HCT116 (cell line): ENCODE measurements around the gene CYSRT1. TPM values are rescaled to one million over a fixed set of nuclear protein-coding genes. Genes with fewer than 3 reads are reported as not detected.
A peak's percentile ranks its signal among the peaks of the same experiment; 100 is the strongest.
"Not testable (repeated sequence)": the region's sequence is repeated elsewhere in the genome, so short reads cannot be mapped to it uniquely, and the experiment has no call there.

Experiments used
- ATAC-seq: fragments of 200-7000 bp; cut with Tn5 transposase; 2 replicates; pipeline ENCODE4 v1.9.1; 2020; ENCODE audit warnings: mild to moderate bottlenecking, moderate library complexity
- BruUV-seq: library from RNA; stranded (reverse); fragments of 400-500 nt; replicated peaks from 2 replicates; lab custom pipeline; 2021; lab: Mats Ljungman, UMichigan
- CTCF ChIA-PET: fragments of 300-600 bp; sonication (Branson Sonifier 250); formaldehyde crosslinking; loops from one replicate; lab custom pipeline; 2021; ENCODE audit warnings: antibody characterized with exemption; lab: Charles Lee
- POLR2A ChIA-PET: fragments of 300-600, 350-600 bp; sonication (Branson Sonifier 250); formaldehyde crosslinking; loops from one replicate; lab custom pipeline; 2021; ENCODE audit warnings: antibody characterized with exemption; lab: Charles Lee
- RAD21 ChIA-PET, 2 experiments: fragments of 300-600 bp; sonication (Branson Sonifier 250); formaldehyde crosslinking; loops; one replicate each; lab custom pipeline; 2023; ENCODE audit warnings: low total read pairs in 2 of 2; ENCODE audit not compliant: uncharacterized antibody in 2 of 2, unreplicated experiment in 2 of 2, low non-redundant PET in 1 of 2; lab: Charles Lee
- DNase-seq: peaks from one replicate; pipeline ENCODE4 v3.0.0-alpha.2; 2010; ENCODE audit warnings: low read depth, low spot score
- H2AFZ ChIP-seq: fragments of 200-600 bp; shearing (Covaris generic), sonication (generic); 2 replicates; pipeline ENCODE4 v1.6.1; 2017; ENCODE audit warnings: low read depth, mixed run types, mixed read lengths, antibody characterized with exemption, low read length; ENCODE audit not compliant: poor library complexity, severe bottlenecking
- H3K27ac ChIP-seq: 2 replicates; pipeline ENCODE4 v1.5.1; 2012; ENCODE audit warnings: low read depth, low read length
- H3K27me3 ChIP-seq: fragments of 200-600 bp; sonication (generic); 2 replicates; pipeline ENCODE4 v1.6.1; 2016; ENCODE audit warnings: mixed run types, low read length, mixed read lengths; ENCODE audit not compliant: insufficient read depth
- H3K36me3 ChIP-seq, 2 experiments: fragments of 200-500 bp in 1 of 2; fragments of 200-600 bp in 1 of 2; sonication (Bioruptor generic) in 1 of 2; sonication (generic) in 1 of 2; 2 replicates each; pipeline versions ENCODE4 v1.5.1 to v1.6.1; 2014 to 2016; ENCODE audit warnings: low read length in 2 of 2, inconsistent platforms in 1 of 2, mixed read lengths in 1 of 2, mixed run types in 1 of 2; ENCODE audit not compliant: insufficient read depth in 2 of 2, control insufficient read depth in 1 of 2
- H3K4me1 ChIP-seq, 2 experiments: fragments of 200-600 bp in 1 of 2; sonication (generic) in 1 of 2; 2 replicates each; pipeline versions ENCODE4 v1.5.1 to v1.6.1; 2012 to 2017; ENCODE audit warnings: low read length in 2 of 2, inconsistent platforms in 1 of 2, mild to moderate bottlenecking in 1 of 2, mixed read lengths in 1 of 2, mixed run types in 1 of 2, moderate library complexity in 1 of 2; ENCODE audit not compliant: insufficient read depth in 2 of 2, control insufficient read depth in 1 of 2
- H3K4me2 ChIP-seq: fragments of 200-600 bp; sonication (generic); 2 replicates; pipeline ENCODE4 v1.6.1; 2017; ENCODE audit warnings: mixed run types, low read length, mixed read lengths
- H3K4me3 ChIP-seq, 2 experiments: fragments of 200-600 bp in 1 of 2; sonication (generic) in 1 of 2; replicated peaks in 1 of 2; 2 replicates each; pipeline ENCODE4 v1.5.1; 2011 to 2016; ENCODE audit warnings: low read length in 2 of 2, control low read depth in 1 of 2, low read depth in 1 of 2, mild to moderate bottlenecking in 1 of 2, mixed read lengths in 1 of 2, mixed run types in 1 of 2
- H3K79me2 ChIP-seq: fragments of 200-600 bp; sonication (generic); 2 replicates; pipeline ENCODE4 v1.6.1; 2017; ENCODE audit warnings: mild to moderate bottlenecking, mixed run types, low read length, moderate library complexity, mixed read lengths; ENCODE audit not compliant: insufficient read depth
- H3K9ac ChIP-seq: fragments of 200-600 bp; sonication (generic); 2 replicates; pipeline ENCODE4 v1.6.1; 2016; ENCODE audit warnings: low read length, mixed read lengths
- H3K9me2 ChIP-seq: fragments of 200-600 bp; sonication (generic), shearing (Covaris generic); 2 replicates; pipeline ENCODE4 v1.6.1; 2017; ENCODE audit warnings: mixed run types, mild to moderate bottlenecking, moderate library complexity; ENCODE audit not compliant: insufficient read depth
- H3K9me3 ChIP-seq, 2 experiments: fragments of 200-500 bp in 1 of 2; fragments of 200-600 bp in 1 of 2; sonication (Bioruptor generic) in 1 of 2; sonication (generic) in 1 of 2; 2 replicates each; pipeline ENCODE4 v1.6.1; 2014 to 2017; ENCODE audit warnings: low read length in 2 of 2, mixed read lengths in 2 of 2, inconsistent platforms in 1 of 2, low read depth in 1 of 2, mild to moderate bottlenecking in 1 of 2, mixed run types in 1 of 2, moderate library complexity in 1 of 2; ENCODE audit not compliant: control insufficient read depth in 1 of 2, insufficient read depth in 1 of 2
- H4K20me1 ChIP-seq: fragments of 200-600 bp; sonication (generic), shearing (Covaris generic); 2 replicates; pipeline ENCODE4 v1.6.1; 2017; ENCODE audit warnings: mixed run types, mild to moderate bottlenecking, moderate library complexity; ENCODE audit not compliant: insufficient read depth
- EZH2 ChIP-seq: fragments of 200-600 bp; sonication (generic); IDR thresholded peaks from 2 replicates; pipeline ENCODE4 v1.6.1; 2017; ENCODE audit warnings: antibody characterized with exemption, mixed run types
- EZH2phosphoT487 ChIP-seq: fragments of 200-600 bp; IDR thresholded peaks from 2 replicates; pipeline ENCODE4 v1.6.1; 2018; ENCODE audit warnings: antibody characterized with exemption, borderline replicate concordance
- FOSL1 ChIP-seq: IDR thresholded peaks from 2 replicates; pipeline ENCODE4 v1.6.1; 2012; ENCODE audit warnings: low read depth
- POLR2A ChIP-seq: IDR thresholded peaks from 2 replicates; pipeline ENCODE4 v1.7.0; 2011; ENCODE audit warnings: borderline replicate concordance; ENCODE audit not compliant: insufficient read depth, insufficient read length; ENCODE audit errors: extremely low read depth
- POLR2AphosphoS5 ChIP-seq: IDR thresholded peaks from 2 replicates; pipeline ENCODE4 v1.6.1; 2011; ENCODE audit warnings: mild to moderate bottlenecking, low read depth, low read length, moderate library complexity
- RAD21 ChIP-seq: IDR thresholded peaks from 2 replicates; pipeline ENCODE4 v1.6.1; 2012; ENCODE audit warnings: low read depth, mild to moderate bottlenecking
- SRF ChIP-seq: IDR thresholded peaks from 2 replicates; pipeline ENCODE4 v1.6.1; 2012; ENCODE audit warnings: low read depth
- TCF7L2 ChIP-seq: IDR thresholded peaks from 2 replicates; pipeline ENCODE4 v1.7.0; 2011; ENCODE audit warnings: borderline replicate concordance, inconsistent platforms; ENCODE audit not compliant: insufficient read depth, insufficient read length; ENCODE audit errors: extremely low read depth
- ZFX ChIP-seq: fragments of 450-650 bp; IDR thresholded peaks from 2 replicates; pipeline ENCODE4 v1.6.1; 2017
- intact Hi-C: fragments of 100-400 bp; cut with micrococcal nuclease; formaldehyde crosslinking; loops from 2 replicates; pipeline ENCODE4 v1.10.0; 2022
- total RNA-seq: library from RNA; stranded (reverse); gene quantifications from one replicate; pipeline ENCODE4 v1.2.1, GENCODE V29; 2021; ENCODE audit not compliant: unreplicated experiment
- TF ChIP-seq, protein P1 (sequence below): IDR thresholded peaks from 2 replicates; pipeline ENCODE4 v1.6.1; 2012

The CYSRT1 gene
- total RNA-seq, 1 experiment from 2014 or later, result 4.3 TPM

DNA sequence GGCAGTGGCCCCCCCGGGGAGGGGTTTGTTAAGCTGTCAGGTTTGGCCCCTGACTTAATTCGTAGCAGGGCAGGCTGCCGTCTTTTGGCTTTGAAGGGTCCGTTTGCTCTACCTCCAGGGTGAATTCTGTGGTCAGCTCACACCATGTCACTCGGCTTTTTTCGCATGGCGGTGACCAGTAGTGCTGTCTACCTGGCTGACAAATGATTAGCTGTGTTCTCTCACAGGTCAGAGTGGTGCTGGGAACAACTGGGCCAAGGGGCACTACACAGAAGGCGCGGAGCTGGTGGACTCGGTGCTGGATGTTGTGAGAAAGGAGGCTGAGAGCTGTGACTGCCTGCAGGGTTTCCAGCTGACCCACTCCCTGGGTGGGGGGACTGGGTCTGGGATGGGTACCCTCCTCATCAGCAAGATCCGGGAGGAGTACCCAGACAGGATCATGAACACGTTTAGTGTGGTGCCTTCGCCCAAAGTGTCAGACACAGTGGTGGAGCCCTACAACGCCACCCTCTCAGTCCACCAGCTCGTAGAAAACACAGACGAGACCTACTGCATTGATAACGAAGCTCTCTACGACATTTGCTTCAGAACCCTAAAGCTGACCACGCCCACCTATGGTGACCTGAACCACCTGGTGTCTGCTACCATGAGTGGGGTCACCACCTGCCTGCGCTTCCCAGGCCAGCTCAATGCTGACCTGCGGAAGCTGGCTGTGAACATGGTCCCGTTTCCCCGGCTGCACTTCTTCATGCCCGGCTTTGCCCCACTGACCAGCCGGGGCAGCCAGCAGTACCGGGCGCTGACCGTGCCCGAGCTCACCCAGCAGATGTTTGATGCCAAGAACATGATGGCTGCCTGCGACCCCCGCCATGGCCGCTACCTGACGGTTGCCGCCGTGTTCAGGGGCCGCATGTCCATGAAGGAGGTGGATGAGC is 17.6 kb downstream of the CYSRT1 start:
- intact Hi-C loops, result no loop called here
- POLR2A ChIA-PET, result interaction anchor here (0.7 to 1.7 kb wide), 9 partner anchors 10 to 166 kb away, joined by 3 to 13 read pairs (median 3); partner anchors contain the start of genes NELFB, RNF224, TPRN and UAP1L1
- ATAC-seq, result no peak
- peak overlapping the region; percentile 85 to 96 for H3K4me3 ChIP-seq
- no peak for DNase-seq
- RAD21 ChIA-PET, result interaction anchor here in 1 of 2 experiments (0.6 kb wide), 1 partner anchor 44 kb away, joined by 4 read pairs; no protein-coding TSS in a partner anchor
- CTCF ChIA-PET, result interaction anchor here (0.6 kb wide), 1 partner anchor 18 kb away, joined by 4 read pairs; no protein-coding TSS in a partner anchor
- peak overlapping the region; percentile 98 for H3K4me2 ChIP-seq
- peaks cover 21 to 46% of the 10 kb centered on the region in 2 experiments for H3K4me1 ChIP-seq
- peak overlapping the region; percentile 93 for H3K9ac ChIP-seq
- no peaks in the 10 kb centered on the region for H3K9me3 ChIP-seq
- peaks cover 11 to 21% of the 10 kb centered on the region in 2 experiments for H3K36me3 ChIP-seq
- TF ChIP-seq ZFX (no peak), SRF (no peak), POLR2A (no peak), RAD21 (no peak), TCF7L2 (no peak), POLR2AphosphoS5 (no peak), FOSL1 (no peak), EZH2 (no peak), EZH2phosphoT487 (no peak)
- TF ChIP-seq, protein P1, sequence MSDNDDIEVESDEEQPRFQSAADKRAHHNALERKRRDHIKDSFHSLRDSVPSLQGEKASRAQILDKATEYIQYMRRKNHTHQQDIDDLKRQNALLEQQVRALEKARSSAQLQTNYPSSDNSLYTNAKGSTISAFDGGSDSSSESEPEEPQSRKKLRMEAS, result no peak
- no peak overlapping the region for H2AFZ ChIP-seq
- no TSS peak for BruUV-seq
- no peaks in the 10 kb centered on the region for H3K27me3 ChIP-seq
- H3K27ac ChIP-seq, result peak overlapping the region; percentile 96
- H3K9me2 ChIP-seq, result no peaks in the 10 kb centered on the region
- peaks cover 21% of the 10 kb centered on the region; the same call in 1 of the 2 replicates for H4K20me1 ChIP-seq
- H3K79me2 ChIP-seq, result peaks cover 40% of the 10 kb centered on the region

DNA sequence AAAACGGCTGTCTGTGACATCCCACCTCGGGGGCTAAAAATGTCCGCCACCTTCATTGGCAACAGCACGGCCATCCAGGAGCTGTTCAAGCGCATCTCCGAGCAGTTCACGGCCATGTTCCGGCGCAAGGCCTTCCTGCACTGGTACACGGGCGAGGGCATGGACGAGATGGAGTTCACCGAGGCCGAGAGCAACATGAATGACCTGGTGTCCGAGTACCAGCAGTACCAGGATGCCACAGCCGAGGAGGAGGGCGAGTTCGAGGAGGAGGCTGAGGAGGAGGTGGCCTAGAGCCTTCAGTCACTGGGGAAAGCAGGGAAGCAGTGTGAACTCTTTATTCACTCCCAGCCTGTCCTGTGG is 18.3 kb downstream of the CYSRT1 start:
- H3K9ac ChIP-seq, H3K9me2 ChIP-seq, DNase-seq, H3K9me3 ChIP-seq, ATAC-seq, BruUV-seq, H2AFZ ChIP-seq, RAD21 ChIA-PET, intact Hi-C loops, CTCF ChIA-PET, H3K4me3 ChIP-seq, H3K27me3 ChIP-seq: not testable (repeated sequence)
- H3K27ac ChIP-seq, result peak overlapping the region; percentile 11; the same call in 1 of the 2 replicates
- peaks cover 11 to 21% of the 10 kb centered on the region in 2 experiments for H3K36me3 ChIP-seq
- peaks cover 15 to 39% of the 10 kb centered on the region in 2 experiments for H3K4me1 ChIP-seq
- 0 out of 2 replicates have a peak overlapping the region, but pooled peaks have one; percentile 10 for H3K4me2 ChIP-seq
- H4K20me1 ChIP-seq, result peaks cover 21% of the 10 kb centered on the region; the same call in 1 of the 2 replicates
- H3K79me2 ChIP-seq, result peaks cover 40% of the 10 kb centered on the region
- POLR2A ChIA-PET, result interaction anchor here (1.1 to 1.7 kb wide), 4 partner anchors 11 to 54 kb away, joined by 3 to 13 read pairs (median 3); partner anchors contain the start of genes NELFB and RNF224
